Trophoblast cell (in vitro differentiated cells and primary cell): ENCODE data around the gene CDKL5.

Source experiments
- DNase-seq, 2 donors: peaks; one replicate each; pipeline ENCODE4 v3.0.0-alpha.2; 2016
- H2AFZ ChIP-seq: 2 replicates; pipeline ENCODE4 v1.6.1; 2013; ENCODE audit warnings: low read length, moderate library complexity, mild to moderate bottlenecking; ENCODE audit not compliant: insufficient read depth, poor library complexity
- H2AK5ac ChIP-seq: 2 replicates; pipeline ENCODE4 v1.6.1; 2013; ENCODE audit warnings: mild to moderate bottlenecking, low read length
- H2BK120ac ChIP-seq: 2 replicates; pipeline ENCODE4 v1.6.1; 2013; ENCODE audit warnings: low read length, mild to moderate bottlenecking, moderate library complexity; ENCODE audit not compliant: insufficient read depth, poor library complexity
- H2BK12ac ChIP-seq: 2 replicates; pipeline ENCODE4 v1.6.1; 2013; ENCODE audit warnings: mild to moderate bottlenecking, low read length, moderate library complexity
- H2BK5ac ChIP-seq: 2 replicates; pipeline ENCODE4 v1.6.1; 2013; ENCODE audit warnings: low read length, low read depth, moderate library complexity, mild to moderate bottlenecking; ENCODE audit not compliant: poor library complexity
- H3K14ac ChIP-seq: 2 replicates; pipeline ENCODE4 v1.6.1; 2013; ENCODE audit warnings: mild to moderate bottlenecking, low read length
- H3K18ac ChIP-seq: 2 replicates; pipeline ENCODE4 v1.6.1; 2013; ENCODE audit warnings: mild to moderate bottlenecking, low read length
- H3K23ac ChIP-seq: 2 replicates; pipeline ENCODE4 v1.6.1; 2013; ENCODE audit warnings: low read length
- H3K27ac ChIP-seq: 2 replicates; pipeline ENCODE4 v1.5.1; 2013; ENCODE audit warnings: low read depth, mild to moderate bottlenecking, inconsistent platforms, low read length, moderate library complexity
- H3K27me3 ChIP-seq: 2 replicates; pipeline ENCODE4 v1.6.1; 2013; ENCODE audit warnings: inconsistent platforms, mild to moderate bottlenecking, low read length, moderate library complexity; ENCODE audit not compliant: insufficient read depth
- H3K36me3 ChIP-seq, 2 experiments: 1 replicate in 1 of 2; 2 replicates in 1 of 2; pipeline ENCODE4 v1.6.1; 2013; ENCODE audit warnings: low read length in 2 of 2, mild to moderate bottlenecking in 2 of 2, moderate library complexity in 1 of 2; ENCODE audit not compliant: insufficient read depth in 2 of 2, control insufficient read depth in 1 of 2
- H3K4ac ChIP-seq: 2 replicates; pipeline ENCODE4 v1.6.1; 2013; ENCODE audit warnings: low read depth, mild to moderate bottlenecking, low read length, moderate library complexity
- H3K4me1 ChIP-seq, 2 experiments: 1 replicate in 1 of 2; 2 replicates in 1 of 2; pipeline ENCODE4 v1.6.1; 2013; ENCODE audit warnings: low read length in 2 of 2, mild to moderate bottlenecking in 2 of 2, moderate library complexity in 1 of 2; ENCODE audit not compliant: insufficient read depth in 2 of 2, control insufficient read depth in 1 of 2
- H3K4me2 ChIP-seq: 2 replicates; pipeline ENCODE4 v1.6.1; 2013; ENCODE audit warnings: inconsistent platforms, mild to moderate bottlenecking, low read length, moderate library complexity
- H3K4me3 ChIP-seq: 2 replicates; pipeline ENCODE4 v1.5.1; 2013; ENCODE audit warnings: mild to moderate bottlenecking, low read depth, low read length, inconsistent platforms
- H3K79me1 ChIP-seq: one replicate; pipeline ENCODE4 v1.6.1; 2013; ENCODE audit warnings: low read length
- H3K79me2 ChIP-seq: 2 replicates; pipeline ENCODE4 v1.6.1; 2013; ENCODE audit warnings: low read length, mild to moderate bottlenecking; ENCODE audit not compliant: control insufficient read depth, insufficient read depth, poor library complexity
- H3K9ac ChIP-seq: 2 replicates; pipeline ENCODE4 v1.6.1; 2013; ENCODE audit warnings: mild to moderate bottlenecking, low read length
- H3K9me3 ChIP-seq: 2 replicates; pipeline ENCODE4 v1.6.1; 2013; ENCODE audit warnings: low read depth, mild to moderate bottlenecking, control low read depth, inconsistent platforms, low read length; ENCODE audit not compliant: insufficient read depth
- H4K12ac ChIP-seq: 2 replicates; pipeline ENCODE4 v1.6.1; 2013; ENCODE audit warnings: low read depth, mild to moderate bottlenecking, low read length, moderate library complexity
- H4K8ac ChIP-seq: 2 replicates; pipeline ENCODE4 v1.6.1; 2013; ENCODE audit warnings: low read depth, mild to moderate bottlenecking, low read length, moderate library complexity
- H4K91ac ChIP-seq: one replicate; pipeline ENCODE4 v1.6.1; 2013; ENCODE audit warnings: low read depth, mild to moderate bottlenecking, low read length, moderate library complexity
- WGBS: extraction: QIAGEN DNeasy Blood & Tissue Kit; methylation state at CpG from one replicate; pipeline ENCODE4 v1.1.7; 2013; ENCODE audit warnings: missing lambda C conversion rate; ENCODE audit not compliant: insufficient read length, insufficient coverage; ENCODE audit errors: extremely low coverage; 5-methylcytosine and 5-hydroxymethylcytosine counted together

CDKL5 gene

DNA sequence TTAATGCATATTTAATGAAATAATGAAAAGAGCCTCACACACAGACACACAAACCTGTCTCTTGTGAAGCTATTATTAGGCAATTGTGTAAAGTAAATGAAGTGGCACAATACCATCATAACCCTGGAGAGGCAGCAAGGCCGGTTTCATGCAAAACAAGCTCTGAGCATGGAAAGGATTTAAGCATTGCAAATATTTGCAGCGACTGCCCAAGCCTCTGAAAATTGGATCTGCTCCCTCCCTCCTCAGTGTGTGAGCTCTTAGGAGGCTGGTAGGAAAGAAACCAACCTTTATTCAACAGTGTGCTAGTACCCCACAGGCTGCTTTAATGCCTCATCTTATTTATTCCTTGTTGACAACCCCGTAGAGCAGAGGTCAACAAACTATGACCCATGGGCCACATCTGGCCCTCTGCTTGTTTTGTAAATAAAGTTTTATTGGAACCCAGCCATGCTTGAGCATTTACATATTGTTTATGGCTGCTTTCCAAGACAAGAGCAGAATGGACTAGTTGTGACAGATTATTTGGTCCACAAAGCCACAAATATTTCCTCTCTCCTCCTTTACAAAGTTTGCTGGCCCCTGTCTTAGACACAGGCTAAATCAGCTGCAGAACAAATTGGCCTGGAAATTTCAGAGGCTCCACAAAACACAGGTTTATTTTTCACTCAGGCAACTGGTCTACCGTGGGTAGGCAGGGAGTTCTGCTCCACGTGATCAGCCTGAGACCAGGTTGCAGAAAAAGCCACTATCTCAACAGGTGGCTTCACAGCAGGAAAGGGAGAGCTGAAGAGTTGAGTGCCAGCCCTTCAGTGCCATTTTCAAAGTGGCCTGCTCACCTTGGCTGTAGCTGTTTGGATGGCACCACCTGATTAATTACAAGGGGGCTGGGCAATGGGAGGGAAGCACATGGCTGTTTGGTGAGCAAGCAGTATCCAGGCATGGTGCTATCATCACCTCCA, 229.7 kb downstream of the CDKL5 start:
- no peak overlapping the region for H3K4me2 ChIP-seq
- no peaks in the 10 kb centered on the region for H3K9me3 ChIP-seq
- no peak overlapping the region for H3K4ac ChIP-seq
- no peaks in the 10 kb centered on the region for H3K79me1 ChIP-seq
- H3K4me1 ChIP-seq, result peaks cover 0 to 6% of the 10 kb centered on the region in 2 experiments
- H3K79me2 ChIP-seq, result no peaks in the 10 kb centered on the region
- H2BK120ac ChIP-seq, result no peak overlapping the region
- H4K12ac ChIP-seq, result no peak overlapping the region
- WGBS, result no CpG with 5 or more reads among the region's 5 CpGs
- no peak overlapping the region for H2BK5ac ChIP-seq
- DNase-seq, result peak in 1 of 2 donors; percentile 12
- H2BK12ac ChIP-seq, result no peak overlapping the region
- no peak overlapping the region for H4K8ac ChIP-seq
- H3K27me3 ChIP-seq, result no peaks in the 10 kb centered on the region
- H3K23ac ChIP-seq, result no peak overlapping the region
- H3K18ac ChIP-seq, result no peak overlapping the region
- no peak overlapping the region for H2AFZ ChIP-seq
- H3K9ac ChIP-seq, result no peak overlapping the region
- no peak overlapping the region for H3K14ac ChIP-seq
- H3K27ac ChIP-seq, result no peak overlapping the region
- H4K91ac ChIP-seq, result no peak overlapping the region
- no peaks in the 10 kb centered on the region for H3K36me3 ChIP-seq
- H3K4me3 ChIP-seq, result no peak overlapping the region
- no peak overlapping the region for H2AK5ac ChIP-seq

DNA sequence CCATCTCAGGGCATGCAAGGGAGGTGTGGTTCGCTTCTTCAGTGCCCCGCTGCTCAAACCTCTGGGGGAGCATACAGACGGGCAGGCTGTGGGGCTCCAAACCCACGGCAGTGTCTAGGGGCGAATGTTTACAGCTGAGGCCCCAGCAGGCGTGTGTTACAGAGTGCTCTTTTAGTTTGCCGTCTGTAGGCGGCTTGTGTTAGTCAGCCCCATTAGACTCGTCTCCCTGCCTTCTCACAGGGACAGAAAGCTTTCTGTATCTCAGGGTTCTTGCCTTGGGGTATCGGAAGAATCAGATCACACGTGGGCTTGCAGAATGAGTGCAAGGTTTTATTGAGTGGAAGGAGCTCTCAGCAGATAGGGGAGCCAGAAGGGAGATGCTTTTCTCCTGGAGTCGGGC, 235.9 kb downstream of the CDKL5 start:
- H3K79me2 ChIP-seq, result no peaks in the 10 kb centered on the region
- H3K27me3 ChIP-seq, result no peaks in the 10 kb centered on the region
- no peak overlapping the region for H3K9ac ChIP-seq
- H3K14ac ChIP-seq, result no peak overlapping the region
- no peak overlapping the region for H3K18ac ChIP-seq
- H4K91ac ChIP-seq, result no peak overlapping the region
- H2BK120ac ChIP-seq, result no peak overlapping the region
- no peak overlapping the region for H3K4ac ChIP-seq
- H3K4me3 ChIP-seq, result no peak overlapping the region
- H4K12ac ChIP-seq, result no peak overlapping the region
- no peaks in the 10 kb centered on the region for H3K9me3 ChIP-seq
- no peak overlapping the region for H2AK5ac ChIP-seq
- no peaks in the 10 kb centered on the region for H3K4me1 ChIP-seq
- H2BK12ac ChIP-seq, result no peak overlapping the region
- no peak overlapping the region for H4K8ac ChIP-seq
- no peaks in the 10 kb centered on the region for H3K36me3 ChIP-seq
- H3K27ac ChIP-seq, result no peak overlapping the region
- WGBS, result no CpG with 5 or more reads among the region's 12 CpGs
- no peak overlapping the region for H3K23ac ChIP-seq
- H3K79me1 ChIP-seq, result no peaks in the 10 kb centered on the region
- no peak overlapping the region for H2AFZ ChIP-seq
- no peak for DNase-seq
- H3K4me2 ChIP-seq, result no peak overlapping the region
- no peak overlapping the region for H2BK5ac ChIP-seq

DNA sequence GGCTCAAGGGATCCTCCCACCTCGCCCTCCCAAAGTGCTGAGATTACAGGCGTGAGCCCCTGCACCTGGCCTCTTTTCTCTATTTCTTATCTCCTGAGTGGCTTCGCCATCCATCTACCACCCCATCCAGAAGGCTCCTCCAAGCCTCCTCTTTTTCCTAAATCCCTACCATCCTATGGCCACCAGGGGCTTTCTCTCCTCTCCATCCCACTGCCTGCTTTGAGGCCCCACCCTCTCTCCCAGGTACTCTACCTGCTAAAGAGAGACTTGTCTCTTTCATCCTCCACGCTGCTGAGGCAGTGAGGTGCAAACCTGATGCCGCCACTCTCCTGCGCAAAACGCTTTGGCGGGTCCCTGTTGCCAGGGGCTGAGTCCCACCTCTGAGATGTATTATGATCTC, 239.5 kb downstream of the CDKL5 start:
- no peak overlapping the region for H3K4me2 ChIP-seq
- no peak overlapping the region for H2AK5ac ChIP-seq
- no peak overlapping the region for H3K4me3 ChIP-seq
- H2BK120ac ChIP-seq, result no peak overlapping the region
- no peaks in the 10 kb centered on the region for H3K4me1 ChIP-seq
- DNase-seq, result no peak
- H3K4ac ChIP-seq, result no peak overlapping the region
- no peak overlapping the region for H3K14ac ChIP-seq
- no peaks in the 10 kb centered on the region for H3K36me3 ChIP-seq
- no peak overlapping the region for H3K27ac ChIP-seq
- no peaks in the 10 kb centered on the region for H3K79me1 ChIP-seq
- no peaks in the 10 kb centered on the region for H3K79me2 ChIP-seq
- H2BK12ac ChIP-seq, result no peak overlapping the region
- no peak overlapping the region for H2BK5ac ChIP-seq
- no peak overlapping the region for H3K9ac ChIP-seq
- no peak overlapping the region for H4K91ac ChIP-seq
- no peaks in the 10 kb centered on the region for H3K27me3 ChIP-seq
- no peak overlapping the region for H4K8ac ChIP-seq
- H4K12ac ChIP-seq, result no peak overlapping the region
- H3K23ac ChIP-seq, result no peak overlapping the region
- no peak overlapping the region for H3K18ac ChIP-seq
- no CpG with 5 or more reads among the region's 8 CpGs for WGBS
- no peak overlapping the region for H2AFZ ChIP-seq
- H3K9me3 ChIP-seq, result no peaks in the 10 kb centered on the region

DNA sequence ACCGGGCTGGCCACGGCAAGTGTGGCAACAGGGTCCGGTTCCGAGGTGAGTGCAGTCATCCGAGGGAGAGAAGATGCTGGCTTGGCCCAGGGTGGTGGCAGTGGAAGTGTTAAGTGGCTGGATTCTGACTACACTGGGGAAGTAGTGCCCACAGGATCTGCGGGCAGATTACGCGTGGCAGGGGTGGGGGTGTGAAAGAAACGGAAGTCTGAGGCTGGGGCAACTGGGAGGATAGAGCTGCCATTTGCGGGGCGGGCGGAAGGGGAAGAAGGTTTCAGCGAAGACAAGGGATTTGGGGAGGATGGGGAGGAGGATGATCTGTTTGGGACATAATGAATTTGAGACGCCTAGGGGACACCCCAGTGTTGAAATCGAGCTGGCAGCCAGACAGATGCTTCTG, 241.2 kb downstream of the CDKL5 start:
- H4K8ac ChIP-seq, result no peak overlapping the region
- H3K27me3 ChIP-seq, result no peaks in the 10 kb centered on the region
- H3K4me2 ChIP-seq, result no peak overlapping the region
- no peak overlapping the region for H2BK5ac ChIP-seq
- H2BK120ac ChIP-seq, result no peak overlapping the region
- H3K23ac ChIP-seq, result no peak overlapping the region
- no peak for DNase-seq
- no peak overlapping the region for H3K27ac ChIP-seq
- H3K9ac ChIP-seq, result no peak overlapping the region
- H2AFZ ChIP-seq, result no peak overlapping the region
- H3K79me2 ChIP-seq, result no peaks in the 10 kb centered on the region
- no CpG with 5 or more reads among the region's 15 CpGs for WGBS
- H3K9me3 ChIP-seq, result no peaks in the 10 kb centered on the region
- H4K12ac ChIP-seq, result no peak overlapping the region
- no peak overlapping the region for H2AK5ac ChIP-seq
- no peaks in the 10 kb centered on the region for H3K36me3 ChIP-seq
- H3K79me1 ChIP-seq, result no peaks in the 10 kb centered on the region
- H3K18ac ChIP-seq, result no peak overlapping the region
- H3K4ac ChIP-seq, result no peak overlapping the region
- no peak overlapping the region for H2BK12ac ChIP-seq
- no peaks in the 10 kb centered on the region for H3K4me1 ChIP-seq
- H4K91ac ChIP-seq, result no peak overlapping the region
- no peak overlapping the region for H3K14ac ChIP-seq
- H3K4me3 ChIP-seq, result no peak overlapping the region
